ENCODE results near the gene SDS.

Gene SDS

GRCh38 chr12:113370923-113371682 is 32.6 kb downstream of the SDS start:
- H3K36me3 ChIP-seq (ENCODE audit: control insufficient read depth, insufficient read depth, low read length): peaks cover 4% of the 10 kb centered on the region; the same call in 1 of the 2 replicates

DNA sequence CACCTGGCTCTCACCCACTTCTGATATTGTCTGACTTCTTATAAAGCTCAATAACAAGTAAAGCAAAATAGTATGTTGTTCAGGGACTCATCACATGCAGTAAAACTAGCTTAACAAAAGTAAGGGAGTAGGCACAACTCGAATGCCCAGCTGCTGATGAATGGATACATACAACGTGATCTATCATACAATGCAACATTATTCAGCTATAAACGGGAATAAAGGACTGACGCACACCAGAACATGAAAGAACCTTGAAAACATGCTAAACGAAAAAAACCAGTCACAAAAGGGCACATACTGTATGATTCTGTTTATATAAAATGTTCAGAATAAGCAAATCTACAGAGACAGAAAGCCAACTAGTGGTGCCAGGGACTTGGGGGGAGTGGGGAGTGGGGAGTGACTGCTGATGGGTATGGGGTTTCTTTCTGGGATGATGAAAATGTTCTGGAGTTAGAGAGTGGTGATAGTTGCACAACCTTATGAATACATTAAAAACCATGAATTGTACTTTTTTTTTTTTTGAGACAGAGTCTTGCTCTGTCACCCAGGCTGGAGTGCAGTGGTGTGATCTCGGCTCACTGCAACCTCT is 34.2 kb downstream of the SDS start:
- H3K4me3 ChIP-seq (replicated peaks; ENCODE audit: low read depth, low read length): no peak overlapping the region
- DNase-seq (ENCODE audit: extremely low read depth, insufficient read length): no peak
- TF ChIP-seq, protein P1, sequence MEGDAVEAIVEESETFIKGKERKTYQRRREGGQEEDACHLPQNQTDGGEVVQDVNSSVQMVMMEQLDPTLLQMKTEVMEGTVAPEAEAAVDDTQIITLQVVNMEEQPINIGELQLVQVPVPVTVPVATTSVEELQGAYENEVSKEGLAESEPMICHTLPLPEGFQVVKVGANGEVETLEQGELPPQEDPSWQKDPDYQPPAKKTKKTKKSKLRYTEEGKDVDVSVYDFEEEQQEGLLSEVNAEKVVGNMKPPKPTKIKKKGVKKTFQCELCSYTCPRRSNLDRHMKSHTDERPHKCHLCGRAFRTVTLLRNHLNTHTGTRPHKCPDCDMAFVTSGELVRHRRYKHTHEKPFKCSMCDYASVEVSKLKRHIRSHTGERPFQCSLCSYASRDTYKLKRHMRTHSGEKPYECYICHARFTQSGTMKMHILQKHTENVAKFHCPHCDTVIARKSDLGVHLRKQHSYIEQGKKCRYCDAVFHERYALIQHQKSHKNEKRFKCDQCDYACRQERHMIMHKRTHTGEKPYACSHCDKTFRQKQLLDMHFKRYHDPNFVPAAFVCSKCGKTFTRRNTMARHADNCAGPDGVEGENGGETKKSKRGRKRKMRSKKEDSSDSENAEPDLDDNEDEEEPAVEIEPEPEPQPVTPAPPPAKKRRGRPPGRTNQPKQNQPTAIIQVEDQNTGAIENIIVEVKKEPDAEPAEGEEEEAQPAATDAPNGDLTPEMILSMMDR (IDR thresholded peaks at IDR 0.05; ENCODE audit: insufficient read depth, low read length, poor library complexity, severe bottlenecking): no peak
- no peaks in the 10 kb centered on the region for H3K27me3 ChIP-seq (replicated peaks; ENCODE audit: control insufficient read depth, insufficient read depth, low read length)
- H3K36me3 ChIP-seq (ENCODE audit: control insufficient read depth, insufficient read depth, low read length): peaks cover 3% of the 10 kb centered on the region; the same call in 1 of the 2 replicates

More at GRCh38 chr12:113370923-113371682, 32.6 kb downstream of the SDS start:
- Histone ChIP-seq H3K27me3 (replicated peaks; ENCODE audit: control insufficient read depth, insufficient read depth, low read length) (no peaks in the 10 kb centered on the region), H3K4me3 (replicated peaks; ENCODE audit: low read depth, low read length) (no peak overlapping the region)
- TF ChIP-seq, protein P1 (IDR thresholded peaks at IDR 0.05; ENCODE audit: insufficient read depth, low read length, poor library complexity, severe bottlenecking): no peak
- no peak for DNase-seq (ENCODE audit: extremely low read depth, insufficient read length)

DNA sequence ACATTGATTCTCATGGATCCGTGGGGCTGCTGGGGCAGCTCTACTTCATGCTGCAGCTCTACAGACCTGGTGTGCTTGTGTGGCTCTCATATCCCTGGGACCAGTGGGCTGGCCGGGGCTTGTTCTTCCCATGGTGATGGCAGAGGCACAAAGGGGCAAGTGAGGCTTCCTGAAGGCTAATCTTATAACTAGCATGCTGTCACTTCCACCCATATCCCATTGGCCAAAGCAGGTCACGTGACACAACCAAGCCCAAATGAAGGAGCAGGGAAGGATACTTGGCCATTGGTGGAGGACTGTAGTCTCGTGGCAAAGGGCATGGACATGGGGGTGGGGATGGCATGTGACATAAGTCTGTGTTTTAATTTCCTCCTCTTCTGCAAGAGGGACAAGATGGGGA is 35.4 kb downstream of the SDS start:
- H3K27me3 ChIP-seq (replicated peaks; ENCODE audit: control insufficient read depth, insufficient read depth, low read length): no peaks in the 10 kb centered on the region
- DNase-seq (ENCODE audit: extremely low read depth, insufficient read length): no peak
- H3K36me3 ChIP-seq (ENCODE audit: control insufficient read depth, insufficient read depth, low read length): 0 out of 2 replicates have a peak, but pooled peaks cover under 1% of the 10 kb centered on the region
- H3K4me3 ChIP-seq (replicated peaks; ENCODE audit: low read depth, low read length): no peak overlapping the region
- TF ChIP-seq, protein P1 (IDR thresholded peaks at IDR 0.05; ENCODE audit: insufficient read depth, low read length, poor library complexity, severe bottlenecking): no peak

DNA sequence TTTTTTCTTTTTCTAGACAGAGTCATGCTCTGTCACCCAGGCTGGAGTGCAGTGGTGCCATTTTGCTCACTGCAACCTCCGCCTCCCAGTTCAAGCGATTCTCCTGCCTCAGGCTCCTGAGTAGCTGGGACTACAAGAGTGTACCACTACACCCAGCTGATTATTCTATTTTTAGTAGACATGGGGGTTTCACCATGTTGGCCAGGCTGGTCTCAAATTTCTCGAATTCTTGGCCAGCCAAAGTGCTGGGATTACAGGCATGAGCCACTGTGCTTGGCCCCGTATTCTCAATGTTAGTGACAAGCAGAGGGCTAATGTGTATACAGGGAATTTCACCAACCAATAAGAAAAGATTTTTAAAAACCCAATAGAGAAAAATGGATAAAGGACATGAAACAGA is 36.9 kb downstream of the SDS start:
- no peaks in the 10 kb centered on the region for H3K27me3 ChIP-seq (replicated peaks; ENCODE audit: control insufficient read depth, insufficient read depth, low read length)
- TF ChIP-seq, protein P1 (IDR thresholded peaks at IDR 0.05; ENCODE audit: insufficient read depth, low read length, poor library complexity, severe bottlenecking): no peak
- H3K36me3 ChIP-seq (ENCODE audit: control insufficient read depth, insufficient read depth, low read length): no peaks in the 10 kb centered on the region
- H3K4me3 ChIP-seq (replicated peaks; ENCODE audit: low read depth, low read length): no peak overlapping the region
- no peak for DNase-seq (ENCODE audit: extremely low read depth, insufficient read length)

DNA sequence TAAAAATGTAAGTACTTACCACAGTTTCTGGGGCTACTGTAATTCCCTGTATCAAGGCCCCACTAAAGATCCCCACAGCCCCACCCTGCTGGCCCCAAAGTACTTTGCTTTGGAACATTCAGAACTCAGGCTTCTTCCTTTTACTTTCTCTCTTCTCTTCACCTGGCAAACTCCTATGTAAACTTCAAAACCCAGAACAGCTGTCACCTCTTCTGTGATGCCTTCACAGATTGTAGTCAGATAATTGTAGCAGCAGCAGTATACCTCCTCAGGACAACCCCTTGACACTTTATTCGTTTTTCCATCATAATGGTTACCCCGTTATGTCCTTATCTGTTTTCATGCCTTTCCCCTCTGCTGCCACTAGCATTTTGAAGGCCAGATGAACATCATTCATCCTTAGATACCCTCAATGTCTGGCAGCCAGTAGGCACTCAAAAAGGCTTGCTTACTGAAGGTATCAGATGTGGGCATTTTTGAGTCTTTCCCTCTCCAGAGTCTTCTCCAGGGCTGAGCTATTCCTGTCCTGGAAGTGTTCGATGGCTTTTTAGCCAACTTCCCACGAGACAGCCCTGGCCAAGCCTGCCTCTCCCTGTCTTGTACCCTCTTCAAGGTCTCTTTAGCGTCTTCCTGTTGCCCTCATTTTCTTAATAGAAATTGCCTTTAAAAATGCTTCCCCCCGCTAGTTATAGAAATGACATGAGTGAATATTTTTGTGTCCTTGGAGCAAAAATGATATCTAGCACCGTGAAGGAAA is 37.9 kb downstream of the SDS start:
- no peak for DNase-seq (ENCODE audit: extremely low read depth, insufficient read length)
- TF ChIP-seq, protein P1 (IDR thresholded peaks at IDR 0.05; ENCODE audit: insufficient read depth, low read length, poor library complexity, severe bottlenecking): no peak
- Histone ChIP-seq H3K27me3 (replicated peaks; ENCODE audit: control insufficient read depth, insufficient read depth, low read length) (no peaks in the 10 kb centered on the region), H3K4me3 (replicated peaks; ENCODE audit: low read depth, low read length) (no peak overlapping the region), H3K36me3 (ENCODE audit: control insufficient read depth, insufficient read depth, low read length) (no peaks in the 10 kb centered on the region)
